Chondrocyte (in vitro differentiated cells): Measurements from ENCODE around the gene LSM14B. TPM values are rescaled to one million over a fixed set of nuclear protein-coding genes. Genes with fewer than 3 reads are reported as not detected.
"Not testable (repeated sequence)": the region's sequence is repeated elsewhere in the genome, so short reads cannot be mapped to it uniquely, and the experiment has no call there.

Experiments used
- DNase-seq: peaks from one replicate; pipeline ENCODE4 v3.0.0; 2021; ENCODE audit warnings: mixed read lengths, low spot score
- H3K27ac Mint-ChIP-seq: one replicate; pipeline ENCODE4 v1.8.0; 2021; ENCODE audit warnings: mild to moderate bottlenecking, moderate library complexity, mixed read lengths; ENCODE audit not compliant: unreplicated experiment
- H3K27me3 Mint-ChIP-seq: 2 replicates; pipeline ENCODE4 v1.8.0; 2021; ENCODE audit warnings: low read depth, mixed read lengths
- H3K36me3 Mint-ChIP-seq: 2 replicates; pipeline ENCODE4 v1.8.0; 2021; ENCODE audit warnings: low read depth, mixed read lengths
- H3K4me1 Mint-ChIP-seq: 2 replicates; pipeline ENCODE4 v1.8.0; 2021; ENCODE audit warnings: low read depth, mild to moderate bottlenecking, mixed read lengths
- H3K4me3 Mint-ChIP-seq: one replicate; pipeline ENCODE4 v1.8.0; 2021; ENCODE audit warnings: mild to moderate bottlenecking, moderate library complexity, mixed read lengths; ENCODE audit not compliant: unreplicated experiment
- H3K9me3 Mint-ChIP-seq: 2 replicates; pipeline ENCODE4 v1.8.0; 2021; ENCODE audit warnings: low read depth, mixed read lengths
- total RNA-seq: library from RNA; stranded (reverse); gene quantifications from 3 replicates; pipeline ENCODE4 v1.2.1, GENCODE V29; 2021
- TF ChIP-seq, protein P1 (sequence below): fragments of 200-600 bp; sonication (generic); IDR thresholded peaks from 2 replicates; pipeline ENCODE4 v1.5.0; 2021; ENCODE audit warnings: antibody characterized with exemption, mild to moderate bottlenecking, moderate library complexity

Gene LSM14B
- total RNA-seq, 1 donor from 2014 or later: 48.6 TPM

DNA sequence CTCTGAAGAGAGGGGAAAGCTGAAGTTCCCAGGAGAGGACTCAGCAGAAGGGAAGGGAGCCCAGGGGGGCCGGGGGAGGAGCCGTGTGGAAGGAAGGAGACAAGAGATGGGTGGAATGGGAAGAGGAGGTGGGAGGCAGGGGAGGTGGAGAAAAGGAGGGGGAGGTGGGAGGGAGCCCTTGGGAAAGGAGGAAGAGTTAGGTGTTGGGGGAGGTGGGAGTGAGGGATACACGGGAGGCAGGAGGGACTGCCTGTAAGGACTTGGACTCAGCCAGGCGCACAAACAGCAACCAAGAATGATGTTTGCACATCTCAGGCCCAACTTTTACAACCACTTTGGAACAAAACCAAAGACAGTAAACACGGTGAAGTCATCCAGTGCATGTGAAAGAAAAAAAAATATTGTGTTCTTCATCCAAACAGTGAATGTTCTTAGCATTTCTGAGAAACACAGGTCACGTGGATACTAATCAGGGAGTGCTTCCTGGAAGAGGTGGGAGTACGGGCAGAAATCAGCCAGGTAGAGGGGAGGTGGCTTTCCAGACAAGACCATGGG lies 17.4 kb upstream of the LSM14B start:
- no peaks in the 10 kb centered on the region for H3K27me3 Mint-ChIP-seq
- H3K36me3 Mint-ChIP-seq: peaks cover 13% of the 10 kb centered on the region
- no peak overlapping the region for H3K4me3 Mint-ChIP-seq
- no peaks in the 10 kb centered on the region for H3K4me1 Mint-ChIP-seq
- no peak overlapping the region for H3K27ac Mint-ChIP-seq
- DNase-seq: no peak
- TF ChIP-seq, protein P1, sequence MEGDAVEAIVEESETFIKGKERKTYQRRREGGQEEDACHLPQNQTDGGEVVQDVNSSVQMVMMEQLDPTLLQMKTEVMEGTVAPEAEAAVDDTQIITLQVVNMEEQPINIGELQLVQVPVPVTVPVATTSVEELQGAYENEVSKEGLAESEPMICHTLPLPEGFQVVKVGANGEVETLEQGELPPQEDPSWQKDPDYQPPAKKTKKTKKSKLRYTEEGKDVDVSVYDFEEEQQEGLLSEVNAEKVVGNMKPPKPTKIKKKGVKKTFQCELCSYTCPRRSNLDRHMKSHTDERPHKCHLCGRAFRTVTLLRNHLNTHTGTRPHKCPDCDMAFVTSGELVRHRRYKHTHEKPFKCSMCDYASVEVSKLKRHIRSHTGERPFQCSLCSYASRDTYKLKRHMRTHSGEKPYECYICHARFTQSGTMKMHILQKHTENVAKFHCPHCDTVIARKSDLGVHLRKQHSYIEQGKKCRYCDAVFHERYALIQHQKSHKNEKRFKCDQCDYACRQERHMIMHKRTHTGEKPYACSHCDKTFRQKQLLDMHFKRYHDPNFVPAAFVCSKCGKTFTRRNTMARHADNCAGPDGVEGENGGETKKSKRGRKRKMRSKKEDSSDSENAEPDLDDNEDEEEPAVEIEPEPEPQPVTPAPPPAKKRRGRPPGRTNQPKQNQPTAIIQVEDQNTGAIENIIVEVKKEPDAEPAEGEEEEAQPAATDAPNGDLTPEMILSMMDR: no peak
- H3K9me3 Mint-ChIP-seq: peaks cover 28% of the 10 kb centered on the region

DNA sequence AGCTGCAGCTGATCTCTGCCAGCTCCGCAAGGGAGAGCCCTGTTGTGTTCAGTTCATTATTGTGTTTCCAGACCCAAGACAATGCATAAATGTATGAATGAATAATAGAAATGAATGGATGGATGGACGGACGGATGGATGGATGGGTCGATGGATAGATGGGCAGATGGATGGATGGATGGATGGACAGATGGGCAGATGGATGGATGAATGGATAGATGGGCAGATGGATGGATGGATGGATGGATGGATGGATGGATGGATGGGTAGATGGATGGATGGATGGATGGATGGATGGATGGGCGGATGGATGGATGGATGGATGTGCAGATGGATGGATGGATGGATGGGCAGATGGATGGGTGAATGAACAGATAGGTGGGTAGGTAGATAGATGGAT lies 16.7 kb upstream of the LSM14B start:
- TF ChIP-seq, protein P1: no peak
- Mint-ChIP-seq H3K27me3 (no peaks in the 10 kb centered on the region), H3K4me1 (no peaks in the 10 kb centered on the region), H3K4me3 (no peak overlapping the region), H3K27ac (no peak overlapping the region), H3K36me3 (peaks cover 14% of the 10 kb centered on the region), H3K9me3 (peaks cover 31% of the 10 kb centered on the region)
- no peak for DNase-seq

DNA sequence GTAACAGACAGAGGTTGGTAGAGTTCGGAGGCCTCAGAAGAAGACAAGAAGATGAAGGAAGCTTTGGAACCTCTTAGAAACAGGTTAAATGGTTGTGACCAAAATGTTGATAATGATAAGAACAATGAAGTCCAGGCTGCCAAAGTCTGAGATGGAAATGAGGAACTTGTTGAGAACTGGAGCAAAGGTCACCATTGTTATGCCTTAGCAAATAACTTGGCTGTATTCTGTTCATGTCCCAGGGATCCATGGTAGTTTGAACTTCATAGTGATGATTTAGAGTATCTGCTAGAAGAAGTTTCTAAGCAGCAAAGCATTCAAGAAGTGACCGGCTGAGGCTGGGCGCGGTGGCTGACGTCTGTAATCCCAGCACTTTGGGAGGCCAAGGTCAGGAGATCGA lies 11.1 kb upstream of the LSM14B start:
- H3K4me1 Mint-ChIP-seq: no peaks in the 10 kb centered on the region
- peaks cover 7% of the 10 kb centered on the region for H3K27me3 Mint-ChIP-seq
- DNase-seq: no peak
- no peak overlapping the region for H3K4me3 Mint-ChIP-seq
- no peak overlapping the region for H3K27ac Mint-ChIP-seq
- peaks cover 25% of the 10 kb centered on the region for H3K9me3 Mint-ChIP-seq
- peaks cover 10% of the 10 kb centered on the region for H3K36me3 Mint-ChIP-seq
- TF ChIP-seq, protein P1: no peak

DNA sequence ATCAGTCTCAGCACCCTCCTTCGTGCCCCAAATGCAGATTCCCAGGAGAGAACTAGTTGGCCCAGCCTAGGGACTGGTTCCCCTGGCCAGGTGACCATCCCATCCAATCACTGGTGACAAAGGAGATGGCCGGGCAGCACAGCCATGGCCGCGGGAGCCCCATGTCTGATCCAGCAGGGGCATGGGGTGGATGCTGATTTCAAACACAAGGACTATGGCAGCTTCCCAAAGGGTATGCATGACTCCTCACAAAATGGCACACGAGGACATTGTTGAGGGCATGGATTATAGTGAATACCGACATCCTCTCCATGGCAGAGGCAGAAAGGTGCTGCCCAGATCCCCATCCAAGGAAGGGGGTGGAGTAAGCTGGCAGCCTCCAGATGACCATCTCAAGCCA lies 9.9 kb upstream of the LSM14B start:
- Mint-ChIP-seq H3K9me3 (peaks cover 25% of the 10 kb centered on the region), H3K27ac (no peak overlapping the region), H3K27me3 (peaks cover 12% of the 10 kb centered on the region), H3K4me1 (no peaks in the 10 kb centered on the region), H3K36me3 (peaks cover 10% of the 10 kb centered on the region), H3K4me3 (no peak overlapping the region)
- TF ChIP-seq, protein P1: no peak
- DNase-seq: no peak

DNA sequence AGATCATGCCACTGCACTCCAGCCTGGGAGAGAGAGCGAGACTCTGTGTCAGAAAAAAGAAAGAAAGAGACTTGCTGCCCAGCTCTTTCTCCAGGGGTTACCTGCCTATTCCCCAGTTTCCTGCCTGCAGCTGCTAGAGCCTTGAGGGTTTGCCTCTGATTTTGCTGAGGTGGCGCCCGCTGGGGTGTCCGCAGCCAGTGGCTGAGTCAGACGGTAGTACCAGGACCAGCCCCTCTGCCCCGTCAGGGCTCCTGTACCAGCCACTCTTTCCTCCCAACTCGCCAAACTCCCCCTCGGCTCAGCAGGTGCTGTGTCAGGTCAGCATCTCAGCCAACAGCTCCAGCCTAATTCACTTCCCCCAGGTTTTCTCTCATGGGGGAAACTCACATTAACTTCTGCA lies 7.4 kb upstream of the LSM14B start:
- TF ChIP-seq, protein P1: no peak
- Mint-ChIP-seq H3K4me3 (no peak overlapping the region), H3K9me3 (peaks cover 11% of the 10 kb centered on the region), H3K36me3 (peaks cover 3% of the 10 kb centered on the region), H3K27ac (no peak overlapping the region), H3K4me1 (peaks cover 4% of the 10 kb centered on the region), H3K27me3 (peaks cover 25% of the 10 kb centered on the region)
- DNase-seq: no peak

DNA sequence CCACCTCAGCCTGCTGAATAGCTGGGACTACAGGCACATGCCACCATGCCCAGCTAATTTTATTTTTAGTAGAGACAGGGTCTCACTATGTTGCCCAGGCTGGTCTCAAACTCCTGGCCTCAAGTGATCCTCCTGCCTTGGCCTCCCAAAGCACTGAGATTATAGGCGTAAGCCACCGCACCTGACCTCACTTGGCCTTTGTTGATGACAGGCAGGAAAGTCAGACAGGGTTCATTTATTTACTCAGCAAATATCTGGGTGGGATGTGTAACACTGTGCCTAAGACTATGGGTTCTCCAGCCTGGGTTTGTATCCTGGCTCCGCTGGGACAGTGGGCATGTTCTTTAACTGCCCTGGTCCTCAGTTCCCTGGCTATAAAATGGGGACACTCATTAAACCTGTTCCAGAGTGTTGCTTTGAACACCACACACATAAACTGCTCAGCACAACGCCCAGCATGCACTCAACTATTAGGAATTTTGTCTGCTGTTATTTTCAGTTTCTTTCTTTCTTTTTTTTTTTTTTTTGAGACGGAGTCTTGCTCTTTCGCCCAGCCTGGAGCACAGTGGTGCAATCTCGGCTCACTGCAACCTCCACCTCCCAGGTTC lies 6.4 kb upstream of the LSM14B start:
- not testable (repeated sequence) for H3K27ac Mint-ChIP-seq, DNase-seq

More for the DNA sequence above, 6.4 kb upstream of the LSM14B start:
- H3K9me3 Mint-ChIP-seq, H3K36me3 Mint-ChIP-seq, H3K4me3 Mint-ChIP-seq: not testable (repeated sequence)
- Mint-ChIP-seq H3K4me1 (peaks cover 13% of the 10 kb centered on the region), H3K27me3 (peaks cover 25% of the 10 kb centered on the region)
